Mucosa of rectum (tissue), 2 donors: ENCODE data around the gene HSP90B1.

Experiments used
- H3K27ac ChIP-seq, 2 donors: one replicate each; pipeline ENCODE4 v1.7.0; 2013; ENCODE audit warnings: inconsistent platforms in 2 of 2, low read depth in 2 of 2, low read length in 2 of 2
- H3K27me3 ChIP-seq, 2 donors: one replicate each; pipeline ENCODE4 v1.7.0; 2013; ENCODE audit warnings: low read length in 2 of 2; ENCODE audit not compliant: control insufficient read depth in 2 of 2, insufficient read depth in 2 of 2
- H3K36me3 ChIP-seq, 2 donors: one replicate each; pipeline ENCODE4 v1.7.0; 2013; ENCODE audit warnings: low read length in 2 of 2; ENCODE audit not compliant: control insufficient read depth in 2 of 2, insufficient read depth in 2 of 2
- H3K4me1 ChIP-seq, 2 donors: one replicate each; pipeline ENCODE4 v1.7.0; 2013; ENCODE audit warnings: low read length in 2 of 2, mild to moderate bottlenecking in 1 of 2; ENCODE audit not compliant: control insufficient read depth in 2 of 2, insufficient read depth in 2 of 2
- H3K4me3 ChIP-seq, 2 donors: one replicate each; pipeline ENCODE4 v1.7.0; 2013; ENCODE audit warnings: low read length in 2 of 2
- H3K9ac ChIP-seq, 2 donors: one replicate each; pipeline ENCODE4 v1.7.0; 2013; ENCODE audit warnings: low read length in 2 of 2, low read depth in 1 of 2, mild to moderate bottlenecking in 1 of 2
- H3K9me3 ChIP-seq, 2 donors: one replicate each; pipeline ENCODE4 v1.7.0; 2013; ENCODE audit warnings: low read length in 2 of 2; ENCODE audit not compliant: control insufficient read depth in 2 of 2
- donor health status: healthy.
- donor health status: Normal muscosa, but diverticular disease.

The HSP90B1 gene

DNA sequence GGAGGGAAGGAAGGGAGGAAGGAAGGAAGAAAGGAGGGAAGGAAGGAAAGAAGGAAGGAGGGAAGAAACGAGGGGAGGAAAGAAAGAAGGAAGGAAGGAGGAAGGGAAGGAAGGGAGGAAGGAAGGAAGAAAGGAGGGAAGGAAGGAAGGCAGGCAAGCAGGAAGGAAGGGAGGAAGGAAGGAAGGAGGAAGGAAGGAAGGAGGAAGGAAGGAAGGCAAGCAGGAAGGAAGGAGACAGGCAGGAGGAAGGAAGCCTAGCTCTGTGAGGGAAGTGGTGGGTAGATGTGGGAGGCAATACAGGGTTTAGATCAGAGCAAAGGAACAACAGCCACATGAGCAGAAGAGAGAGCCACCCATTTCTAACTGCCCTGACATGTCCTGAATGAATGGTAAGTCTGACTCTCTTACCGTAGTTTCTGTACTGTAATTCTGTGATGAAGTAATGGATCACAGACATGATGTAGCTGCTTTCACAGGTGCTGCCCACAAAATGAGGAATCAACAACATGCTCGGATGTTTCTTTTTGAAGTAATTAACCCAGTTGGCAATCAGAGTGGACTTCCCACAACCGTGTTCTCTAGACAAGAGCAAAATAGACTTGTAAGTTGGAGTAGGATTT lies 24.4 kb upstream of the HSP90B1 start:
- no peaks in the 10 kb centered on the region for H3K27me3 ChIP-seq
- H3K4me1 ChIP-seq = no peaks in the 10 kb centered on the region
- H3K4me3 ChIP-seq = no peak overlapping the region
- H3K9me3 ChIP-seq = no peaks in the 10 kb centered on the region
- no peak overlapping the region for H3K9ac ChIP-seq
- H3K27ac ChIP-seq = no peak overlapping the region
- H3K36me3 ChIP-seq = no peaks in the 10 kb centered on the region

DNA sequence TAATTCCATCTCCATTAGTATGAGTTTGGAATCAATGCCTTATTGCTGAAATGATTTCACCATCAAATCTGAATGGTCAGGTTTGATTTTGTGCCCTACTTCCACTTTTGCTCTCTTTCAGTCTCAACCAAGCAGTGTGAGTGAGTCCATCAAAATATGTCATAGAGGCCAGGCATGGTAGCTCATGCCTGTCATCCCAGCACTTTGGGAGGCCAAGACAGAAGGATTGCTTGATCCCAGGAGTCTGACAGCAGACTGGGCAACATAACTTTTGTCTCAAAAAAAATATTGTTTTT lies 22.0 kb upstream of the HSP90B1 start:
- Histone ChIP-seq H3K9ac (no peak overlapping the region), H3K27ac (no peak overlapping the region), H3K4me1 (no peaks in the 10 kb centered on the region), H3K9me3 (no peaks in the 10 kb centered on the region), H3K36me3 (no peaks in the 10 kb centered on the region), H3K4me3 (no peak overlapping the region), H3K27me3 (no peaks in the 10 kb centered on the region)

- H3K27me3 ChIP-seq = no peaks in the 10 kb centered on the region
- H3K9me3 ChIP-seq = no peaks in the 10 kb centered on the region
- no peak overlapping the region for H3K27ac ChIP-seq
Measured at GRCh38 chr12:103908877-103909276, 21.3 kb upstream of the HSP90B1 start.

GRCh38 chr12:103909811-103910210 lies 20.4 kb upstream of the HSP90B1 start:
- H3K27me3 ChIP-seq = no peaks in the 10 kb centered on the region
- no peaks in the 10 kb centered on the region for H3K4me1 ChIP-seq
- no peak overlapping the region for H3K27ac ChIP-seq
- no peak overlapping the region for H3K4me3 ChIP-seq
- no peak overlapping the region for H3K9ac ChIP-seq
- no peaks in the 10 kb centered on the region for H3K36me3 ChIP-seq
- H3K9me3 ChIP-seq = no peaks in the 10 kb centered on the region

More at GRCh38 chr12:103908877-103909276, 21.3 kb upstream of the HSP90B1 start:
- H3K9ac ChIP-seq = no peak overlapping the region
- no peaks in the 10 kb centered on the region for H3K36me3 ChIP-seq
- H3K4me1 ChIP-seq = no peaks in the 10 kb centered on the region
- no peak overlapping the region for H3K4me3 ChIP-seq

- no peaks in the 10 kb centered on the region for H3K27me3 ChIP-seq
- H3K9me3 ChIP-seq = no peaks in the 10 kb centered on the region
- H3K27ac ChIP-seq = no peak overlapping the region
- no peak overlapping the region for H3K9ac ChIP-seq
- H3K4me3 ChIP-seq = no peak overlapping the region
- H3K4me1 ChIP-seq = no peaks in the 10 kb centered on the region
- no peaks in the 10 kb centered on the region for H3K36me3 ChIP-seq
Measured at GRCh38 chr12:103912069-103912468, 18.1 kb upstream of the HSP90B1 start.

DNA sequence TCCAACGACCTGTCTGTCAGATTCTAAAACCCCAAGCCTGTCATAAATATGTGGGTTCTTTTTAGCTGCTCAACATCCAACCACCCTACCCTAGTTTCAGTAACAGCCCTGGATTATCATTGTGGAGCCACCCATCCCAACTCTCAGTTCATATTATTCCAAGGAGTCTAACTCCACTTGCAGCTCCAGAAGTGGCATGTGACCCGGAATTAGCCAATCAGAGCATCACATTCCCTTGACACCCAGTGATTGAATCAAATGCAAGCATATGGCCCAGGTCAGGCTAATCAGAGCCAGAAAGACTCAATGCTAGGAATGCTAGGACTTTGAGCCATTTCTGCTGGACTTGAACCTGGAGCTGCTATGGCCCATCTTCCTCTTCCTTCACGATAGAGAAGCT lies 17.1 kb upstream of the HSP90B1 start:
- no peaks in the 10 kb centered on the region for H3K4me1 ChIP-seq
- no peaks in the 10 kb centered on the region for H3K9me3 ChIP-seq
- no peak overlapping the region for H3K9ac ChIP-seq
- H3K4me3 ChIP-seq = no peak overlapping the region
- no peaks in the 10 kb centered on the region for H3K27me3 ChIP-seq
- H3K36me3 ChIP-seq = no peaks in the 10 kb centered on the region
- no peak overlapping the region for H3K27ac ChIP-seq

- no peaks in the 10 kb centered on the region for H3K36me3 ChIP-seq
- no peak overlapping the region for H3K4me3 ChIP-seq
- no peak overlapping the region for H3K9ac ChIP-seq
- no peak overlapping the region for H3K27ac ChIP-seq
- H3K27me3 ChIP-seq = no peaks in the 10 kb centered on the region
- H3K4me1 ChIP-seq = no peaks in the 10 kb centered on the region
- H3K9me3 ChIP-seq = no peaks in the 10 kb centered on the region
Measured at GRCh38 chr12:103915306-103915705, 14.9 kb upstream of the HSP90B1 start.

- Histone ChIP-seq H3K27me3 (no peaks in the 10 kb centered on the region), H3K4me3 (no peak overlapping the region), H3K9me3 (no peaks in the 10 kb centered on the region), H3K36me3 (no peaks in the 10 kb centered on the region), H3K4me1 (no peaks in the 10 kb centered on the region), H3K9ac (no peak overlapping the region), H3K27ac (no peak overlapping the region)
Measured at GRCh38 chr12:103917873-103918272, 12.3 kb upstream of the HSP90B1 start.

GRCh38 chr12:103924761-103925641 lies 5.2 kb upstream of the HSP90B1 start:
- H3K4me3 ChIP-seq = no peak overlapping the region
- no peaks in the 10 kb centered on the region for H3K9me3 ChIP-seq

GRCh38 chr12:103928682-103929045 lies 1.5 kb upstream of the HSP90B1 start:
- peaks cover 16 to 32% of the 10 kb centered on the region in 2 donors for H3K4me1 ChIP-seq

More at GRCh38 chr12:103924761-103925641, 5.2 kb upstream of the HSP90B1 start:
- Histone ChIP-seq H3K9ac (no peak overlapping the region), H3K4me1 (peaks cover 3 to 11% of the 10 kb centered on the region in 2 donors), H3K36me3 (no peaks in the 10 kb centered on the region), H3K27ac (no peak overlapping the region), H3K27me3 (no peaks in the 10 kb centered on the region)

More at GRCh38 chr12:103928682-103929045, 1.5 kb upstream of the HSP90B1 start:
- Histone ChIP-seq H3K27me3 (no peaks in the 10 kb centered on the region), H3K9me3 (no peaks in the 10 kb centered on the region), H3K4me3 (peak overlapping the region; percentile 78 to 88), H3K9ac (peak overlapping the region; percentile 82 to 95), H3K36me3 (peaks cover 4 to 14% of the 10 kb centered on the region in 2 donors), H3K27ac (peak overlapping the region; percentile 88 to 95)
